Ovary (tissue), 9 donors: Measurements from ENCODE around the gene SLC20A1. TPM values are rescaled to one million over a fixed set of nuclear protein-coding genes. Genes with fewer than 3 reads are reported as not detected.

Experiments used
- DNase-seq, 5 donors: peaks; one replicate each; pipeline ENCODE4 v3.0.0-alpha.2; 2019 to 2020
- H3K27ac ChIP-seq, 2 donors: fragments of 200-600 bp; one replicate each; pipeline versions ENCODE4 v1.5.1 to v1.8.0; 2019 to 2022
- H3K27me3 ChIP-seq: fragments of 200-600 bp; one replicate; pipeline ENCODE4 v1.8.0; 2022
- H3K36me3 ChIP-seq: fragments of 200-600 bp; sonication (generic); one replicate; pipeline ENCODE4 v1.5.1; 2019
- H3K4me1 ChIP-seq: one replicate; pipeline ENCODE4 v1.8.1; 2013; ENCODE audit warnings: mild to moderate bottlenecking, moderate library complexity; ENCODE audit not compliant: insufficient read depth
- H3K4me3 ChIP-seq: fragments of 200-600 bp; sonication (generic); one replicate; pipeline ENCODE4 v1.5.1; 2017
- H3K9me3 ChIP-seq, 2 donors: fragments of 200-600 bp in 1 of 2; sonication (generic) in 1 of 2; one replicate each; pipeline versions ENCODE4 v1.5.1 to v1.8.1; 2013 to 2019; ENCODE audit warnings: mild to moderate bottlenecking in 1 of 2, moderate library complexity in 1 of 2
- CTCF ChIP-seq, 3 donors: fragments of 450-650 bp in 2 of 3; fragments of 200-600 bp in 1 of 3; IDR thresholded peaks; one replicate each; pipeline versions ENCODE4 v1.5.1 to v1.8.0; 2016 to 2022; ENCODE audit warnings: antibody characterized with exemption in 3 of 3, mild to moderate bottlenecking in 1 of 3
- EP300 ChIP-seq: sonication (generic); formaldehyde crosslinking; IDR thresholded peaks from one replicate; pipeline ENCODE4 v1.6.1; 2017; ENCODE audit warnings: antibody characterized with exemption
- POLR2A ChIP-seq: fragments of 450-650 bp; IDR thresholded peaks from one replicate; pipeline ENCODE4 v1.6.1; 2017; ENCODE audit warnings: antibody characterized with exemption, mild to moderate bottlenecking, moderate library complexity
- WGBS, 3 donors: extraction: QIAGEN DNeasy Blood & Tissue Kit in 1 of 3; methylation state at CpG; one replicate each; pipeline versions ENCODE4 v1.1.5 to v1.1.7; 2013 to 2017; 5-methylcytosine and 5-hydroxymethylcytosine counted together
- intact Hi-C, 4 donors: fragments of 100-400 bp; cut with DNase I; formaldehyde crosslinking; loops; one replicate each; pipeline versions ENCODE4 v1.11.0 to v1.15.1; 2022 to 2023
- polyA plus RNA-seq, 2 donors: library from polyadenylated mRNA; stranded (reverse); fragments of 200-250 nt in 1 of 2; fragments of 350-450 nt in 1 of 2; fragmentation: Illumina TruSeq in 1 of 2; extraction: RNeasy Lipid Tissue Mini Kit (QIAGEN cat#74804) in 1 of 2; gene quantifications; one replicate each; pipeline ENCODE4 v1.2.3, GENCODE V29; 2013 to 2014
- total RNA-seq, 7 donors: library from RNA; depleted of rRNA in 2 of 7; stranded (reverse); fragments of >200 nt in 2 of 7; fragmentation: NEBNext Ultra II Directional in 3 of 7; extraction: Animal tissue kit (Norgen Biotek cat#: 25700) in 3 of 7; gene quantifications; one replicate each; pipeline versions ENCODE4 v1.1.0 to v1.2.4, GENCODE V29; 2016 to 2023
- donor health status: DM: no; HTN: no; CAD: no; lungs with moderate emphysema.
- donor health status: DM: no; HTN: no; CAD: no.
- donor health status: Bipolar disorder and iron deficiency.
- donor health status: DM: yes; HTN: yes; CAD: no.
- donor health status: DM: no; HTN: no; CAD: no.
- donor health status: DM: yes; HTN: yes; CAD: no.

SLC20A1 gene
- total and polyA plus RNA-seq, 9 donors: 8.2 to 49.9 (median 19.9) TPM

GRCh38 chr2:112623913-112624777 is 21.6 kb upstream of the SLC20A1 start:
- Histone ChIP-seq H3K36me3 (no peaks in the 10 kb centered on the region), H3K4me1 (no peaks in the 10 kb centered on the region), H3K9me3 (no peaks in the 10 kb centered on the region), H3K27ac (no peak overlapping the region), H3K27me3 (no peaks in the 10 kb centered on the region), H3K4me3 (no peak overlapping the region)
- 79 to 83% (median 81%) methylated on average over 11 of the region's 11 CpGs for WGBS, 3 donors
- TF ChIP-seq EP300 (no peak), POLR2A (no peak), CTCF (IDR thresholded peaks at IDR 0.05) (no peak)
- intact Hi-C loops: loop anchor here in 1 of 4 donors (10.0 kb wide), 1 partner anchor 101 kb away; the partner anchor contains the start of gene NT5DC4
- no peak for DNase-seq

GRCh38 chr2:112625474-112626114 is 20.1 kb upstream of the SLC20A1 start:
- WGBS, 3 donors: 66 to 76% (median 75%) methylated on average over 7 of the region's 7 CpGs
- no peaks in the 10 kb centered on the region for H3K27me3 ChIP-seq
- no peak overlapping the region for H3K27ac ChIP-seq
- intact Hi-C loops: loop anchor here in 1 of 4 donors (10.0 kb wide), 1 partner anchor 99 kb away; the partner anchor contains the start of gene NT5DC4
- no peaks in the 10 kb centered on the region for H3K36me3 ChIP-seq
- TF ChIP-seq POLR2A (no peak), CTCF (IDR thresholded peaks at IDR 0.05) (no peak), EP300 (no peak)
- no peaks in the 10 kb centered on the region for H3K9me3 ChIP-seq
- DNase-seq: no peak
- H3K4me1 ChIP-seq: no peaks in the 10 kb centered on the region
- H3K4me3 ChIP-seq: no peak overlapping the region

- peak in 4 of 5 donors; percentile 38 to 60 (median 43) for DNase-seq
- Histone ChIP-seq H3K27ac (no peak overlapping the region), H3K4me1 (no peaks in the 10 kb centered on the region), H3K36me3 (no peaks in the 10 kb centered on the region), H3K27me3 (no peaks in the 10 kb centered on the region), H3K9me3 (no peaks in the 10 kb centered on the region), H3K4me3 (no peak overlapping the region)
- WGBS, 3 donors: 7 to 8% (median 7%) methylated on average over 7 of the region's 7 CpGs
- intact Hi-C loops: loop anchor here in 1 of 4 donors (10.0 kb wide), 1 partner anchor 98 kb away; the partner anchor contains the start of gene NT5DC4
- TF ChIP-seq CTCF (IDR thresholded peaks at IDR 0.05): peak in 1 of 3 donors; percentile 39
- TF ChIP-seq POLR2A: no peak
- no peak for TF ChIP-seq EP300
These were observed 19.1 kb upstream of the SLC20A1 start for GRCh38 chr2:112626604-112627059.
